GM18507 (cell line): ENCODE measurements around the gene RCOR1.
"Not testable (repeated sequence)": the region's sequence is repeated elsewhere in the genome, so short reads cannot be mapped to it uniquely, and the experiment has no call there.

ENCODE experiments used
- DNase-seq: peaks from one replicate; pipeline ENCODE4 v3.0.0; 2011; ENCODE audit warnings: low read depth; ENCODE audit not compliant: insufficient read length; ENCODE audit errors: extremely low spot score
- FAIRE-seq: peaks from 2 replicates; lab custom pipeline; 2011; peaks lifted over from hg19 to GRCh38; lab: Jason Lieb, UNC

The RCOR1 gene

DNA sequence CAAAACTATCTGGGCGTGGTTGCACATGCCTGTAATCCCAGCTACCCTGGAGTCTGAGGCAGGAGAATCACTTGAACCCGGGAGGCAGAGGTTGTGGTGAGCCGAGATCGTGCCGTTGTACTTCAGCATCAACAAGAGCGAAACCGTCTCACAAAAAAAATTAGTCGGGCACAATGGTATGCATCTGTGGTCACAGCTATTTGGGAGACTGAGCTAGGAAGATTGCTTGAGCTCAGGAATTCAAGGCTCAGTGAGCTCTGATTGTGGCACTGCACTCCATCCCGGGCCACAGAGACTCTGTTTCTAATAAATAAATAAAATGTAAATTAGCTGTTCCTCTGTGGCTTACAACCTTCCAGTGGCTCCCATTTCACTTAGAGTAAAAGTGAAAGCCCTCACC lies 28.0 kb downstream of the RCOR1 start:
- FAIRE-seq, result no peak

DNA sequence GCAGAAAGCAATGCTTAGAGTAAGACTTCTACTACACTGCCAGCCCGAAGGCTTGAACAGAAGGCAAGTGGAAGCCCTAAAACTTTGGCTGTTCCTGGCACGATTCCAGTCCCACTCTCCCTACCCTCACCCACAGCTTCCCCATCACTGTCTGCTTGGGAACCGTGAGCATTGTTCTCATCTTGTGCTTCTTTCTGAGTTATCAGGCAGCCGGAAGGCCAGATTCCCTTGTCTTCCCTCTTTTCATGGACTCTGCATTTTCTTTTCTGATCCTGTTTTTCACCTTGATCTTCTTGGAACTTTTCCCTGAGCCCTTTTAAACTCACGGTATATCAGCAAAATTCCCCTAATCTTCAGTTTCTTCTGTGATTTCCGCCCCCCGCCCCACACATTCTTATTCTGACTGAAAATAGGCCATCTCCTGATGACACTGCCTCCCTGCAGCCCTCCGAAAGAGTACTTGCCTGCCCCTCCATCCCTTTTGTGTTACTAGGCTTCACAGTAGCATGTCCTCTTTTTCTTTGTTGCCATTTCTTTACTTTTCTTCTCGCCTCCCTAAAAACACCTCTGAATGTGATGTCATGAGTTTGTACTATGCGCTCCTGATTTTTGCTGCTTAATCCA lies 29.9 kb downstream of the RCOR1 start:
- FAIRE-seq (no peak), DNase-seq (no peak)

More for the DNA sequence above, 28.0 kb downstream of the RCOR1 start:
- DNase-seq, result no peak

DNA sequence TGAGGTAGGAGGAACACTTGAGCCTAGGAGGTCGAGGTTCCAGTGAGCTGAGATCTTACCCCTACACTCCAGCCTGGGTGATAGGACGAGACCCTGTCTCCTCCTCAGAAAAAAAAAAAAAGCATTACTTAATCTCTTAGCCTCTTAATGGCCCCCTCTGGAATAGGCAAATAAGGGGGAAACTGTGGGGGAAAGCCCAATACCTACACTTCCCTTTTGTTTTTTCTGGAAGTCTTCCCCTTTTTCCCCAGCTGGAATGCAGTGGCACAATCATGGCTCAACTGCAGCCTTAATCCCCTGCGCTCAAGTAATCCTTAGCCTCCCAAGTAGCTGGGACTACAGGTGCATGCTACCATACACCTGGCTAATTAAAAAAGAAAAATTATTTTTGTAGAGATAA lies 32.2 kb downstream of the RCOR1 start:
- no peak for FAIRE-seq
- no peak for DNase-seq

DNA sequence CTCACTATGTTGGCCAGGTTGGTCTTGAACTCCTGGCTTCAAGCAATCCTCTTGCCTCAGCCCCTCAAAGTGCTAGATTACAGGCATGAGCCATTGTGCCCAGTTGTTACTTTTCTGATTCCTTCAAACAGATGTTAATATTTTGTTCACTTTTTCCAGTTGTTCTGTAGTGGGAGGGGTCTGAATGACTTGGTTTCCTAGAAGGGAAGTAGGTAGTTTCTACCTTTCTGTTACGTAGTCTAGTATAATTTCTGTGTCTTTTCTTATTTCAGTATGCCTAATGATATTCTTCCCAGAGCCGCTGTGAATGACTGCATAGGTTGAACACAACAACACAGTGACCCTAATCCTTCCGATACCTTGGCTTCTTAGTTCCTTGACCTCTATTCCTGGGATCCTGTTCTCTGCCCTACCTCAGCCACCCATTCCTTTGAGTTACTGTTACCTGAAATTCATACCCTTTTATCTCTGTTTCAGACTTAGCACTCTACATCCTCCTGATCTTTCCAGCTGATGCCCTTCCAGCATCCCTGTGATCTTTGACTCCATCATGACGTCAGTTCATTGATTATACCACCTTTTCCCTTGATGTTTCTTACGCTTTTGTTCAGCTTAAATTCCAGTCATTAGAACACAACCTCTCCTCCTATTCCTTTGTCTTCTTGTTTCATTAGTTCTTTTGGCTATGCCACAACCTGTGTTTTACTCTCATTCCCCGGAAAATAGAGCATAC lies 33.3 kb downstream of the RCOR1 start:
- no peak for FAIRE-seq
- no peak for DNase-seq

DNA sequence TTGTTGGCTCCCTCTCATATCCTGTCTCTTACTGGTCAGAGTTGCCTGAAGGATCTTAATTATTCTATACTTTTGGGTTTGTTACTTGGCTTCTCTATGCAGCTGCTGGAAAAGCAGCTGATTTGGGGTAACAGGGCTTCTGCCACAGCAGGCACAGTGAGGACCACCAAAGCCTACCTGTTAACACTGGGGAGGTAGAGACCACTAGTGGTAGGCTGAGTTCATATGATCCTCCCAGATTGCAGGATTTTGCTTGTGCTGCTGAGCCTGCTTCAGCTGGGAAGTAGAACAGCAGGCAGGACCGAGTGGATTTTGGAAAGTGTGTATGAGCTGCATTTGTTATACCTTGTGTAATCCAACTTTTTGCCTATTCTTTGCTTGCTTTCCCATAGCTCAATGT lies 34.1 kb downstream of the RCOR1 start:
- DNase-seq, result no peak
- no peak for FAIRE-seq

DNA sequence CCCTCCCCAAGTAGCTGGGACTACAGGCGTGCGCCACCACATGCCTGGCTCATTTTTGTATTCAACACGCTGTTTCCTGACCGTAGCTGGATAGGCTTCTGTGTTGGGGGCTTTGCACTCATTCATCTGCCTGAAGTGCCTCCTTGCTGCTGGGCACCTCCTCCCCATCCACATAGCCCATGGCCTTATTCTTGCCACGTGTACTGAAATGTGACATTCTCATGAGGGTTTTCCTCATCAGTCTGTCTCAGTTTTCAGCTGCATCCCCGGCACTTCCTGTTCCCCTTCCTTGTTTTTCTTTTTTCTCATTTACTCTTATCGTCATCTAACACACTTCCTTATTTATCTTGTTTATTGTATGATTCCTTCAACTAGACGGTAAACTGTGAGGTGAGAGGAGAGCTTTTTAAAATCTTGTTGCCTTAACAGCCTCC lies 36.6 kb downstream of the RCOR1 start:
- DNase-seq, result no peak
- no peak for FAIRE-seq

DNA sequence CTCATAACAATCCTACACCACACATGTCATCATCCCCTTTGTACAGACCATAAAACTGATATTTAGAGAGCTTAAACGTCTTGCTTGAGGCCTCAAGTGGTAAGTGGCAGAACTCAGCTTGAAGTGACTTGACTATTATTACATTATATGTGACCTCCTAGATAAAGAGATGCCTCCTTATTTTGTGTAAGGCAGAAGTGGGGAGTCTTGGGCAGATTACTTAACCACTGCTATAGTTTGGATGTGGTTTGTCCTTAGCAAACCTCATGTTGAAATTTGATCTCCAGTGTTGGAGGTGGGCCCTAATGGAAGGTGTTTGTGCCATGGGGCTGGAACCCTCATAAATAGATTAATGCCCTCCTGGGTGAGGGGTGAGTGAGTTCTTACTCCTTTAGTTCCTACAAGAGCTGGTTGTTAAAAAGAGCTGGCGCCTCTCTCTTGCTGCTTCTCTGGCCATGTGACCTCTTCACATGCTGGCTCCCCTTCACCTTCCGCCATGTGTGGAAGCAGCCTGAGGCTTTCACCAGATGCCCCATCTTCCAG lies 37.4 kb downstream of the RCOR1 start:
- no peak for FAIRE-seq

DNA sequence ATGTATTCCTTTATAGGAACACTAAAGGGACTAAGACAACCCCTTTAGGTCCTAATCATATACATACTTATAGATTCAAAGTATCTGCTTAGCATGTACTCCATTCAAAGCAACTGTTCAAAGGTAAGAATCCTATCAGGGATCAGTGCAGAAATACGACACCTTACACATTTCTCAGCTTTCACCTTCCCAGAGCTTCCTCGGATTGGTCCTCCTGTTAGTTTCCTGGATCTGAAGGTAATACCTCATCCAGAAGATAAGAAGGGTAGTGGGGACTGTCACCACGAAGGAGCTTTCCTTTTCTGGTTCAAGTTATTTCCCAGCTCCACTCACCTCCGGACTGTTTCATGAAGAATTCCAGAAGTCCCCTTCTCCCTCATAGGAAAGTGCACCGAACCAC lies 38.0 kb downstream of the RCOR1 start:
- FAIRE-seq, result no peak
- DNase-seq, result no peak

More for the DNA sequence above, 37.4 kb downstream of the RCOR1 start:
- DNase-seq, result no peak

DNA sequence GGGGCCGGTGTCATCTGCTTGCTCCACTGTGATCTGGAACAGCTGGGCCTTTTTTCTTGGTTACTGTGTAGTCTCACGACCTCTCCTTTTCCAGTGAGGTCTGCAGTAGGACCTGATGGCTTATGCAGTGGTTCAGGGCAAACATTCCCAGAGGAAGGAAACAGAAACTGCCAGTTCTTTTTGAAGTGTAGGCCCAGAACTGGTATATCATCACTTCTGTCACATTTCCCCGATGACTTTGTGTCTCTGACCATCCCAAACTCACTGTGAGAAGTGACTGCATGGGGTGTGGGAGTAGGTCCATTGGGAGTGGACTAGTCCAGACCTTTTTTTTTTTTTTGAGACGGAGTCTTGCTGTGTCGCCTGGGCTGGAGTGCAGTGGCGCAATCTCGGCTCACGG lies 38.4 kb downstream of the RCOR1 start:
- FAIRE-seq, result no peak

DNA sequence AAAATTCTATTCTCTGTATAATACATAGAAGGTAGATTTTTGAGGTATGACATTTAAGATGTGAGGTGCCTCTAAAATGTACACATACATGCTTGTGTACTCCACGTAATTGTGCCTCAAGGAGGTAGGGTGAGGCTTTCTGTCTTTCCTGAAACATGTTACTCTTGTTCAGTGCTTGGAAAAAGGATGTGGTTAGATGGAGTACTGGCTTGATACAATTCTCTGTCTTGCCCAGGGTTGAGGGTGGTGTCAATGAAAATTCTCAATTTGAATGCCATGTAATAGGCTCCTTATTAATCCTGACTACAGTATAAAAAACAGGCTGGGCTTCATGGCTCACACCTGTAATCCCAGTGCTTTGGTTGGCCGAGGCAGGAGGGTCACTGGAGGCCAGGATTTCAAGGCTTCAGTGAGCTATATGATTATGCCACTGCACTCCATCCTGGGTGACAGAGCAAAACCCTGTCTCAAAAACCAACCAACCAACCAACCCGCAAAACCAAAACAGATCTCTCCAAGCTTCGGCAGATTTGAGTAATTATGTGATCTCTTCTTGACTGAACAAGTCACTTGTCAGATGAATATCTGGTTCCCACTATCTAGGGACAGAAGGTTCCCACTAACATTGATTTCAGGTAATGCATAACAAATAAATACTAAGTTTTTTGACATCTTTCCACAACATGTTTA lies 41.6 kb downstream of the RCOR1 start:
- DNase-seq (no peak), FAIRE-seq (peak; percentile 31)

More for the DNA sequence above, 38.4 kb downstream of the RCOR1 start:
- DNase-seq, result no peak

DNA sequence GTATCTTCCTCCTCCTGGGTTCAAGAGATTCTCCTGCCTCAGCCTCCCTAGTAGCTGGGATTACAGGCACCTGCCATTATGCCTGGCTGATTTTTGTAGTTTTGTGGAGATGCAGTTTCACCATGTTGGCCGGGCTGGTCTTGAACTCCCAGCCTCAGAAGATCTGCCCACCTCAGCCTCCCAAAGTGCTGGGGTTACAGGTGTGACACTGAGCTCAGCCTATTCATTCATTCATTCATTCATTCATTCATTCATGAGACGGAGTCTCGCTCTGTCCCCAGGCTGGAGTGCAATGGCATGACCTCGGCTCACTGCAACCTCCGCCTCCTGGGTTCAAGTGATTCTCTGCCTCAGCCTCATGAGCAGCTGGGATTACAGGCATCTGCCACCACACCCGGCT lies 47.2 kb downstream of the RCOR1 start:
- not testable (repeated sequence) for DNase-seq, FAIRE-seq

DNA sequence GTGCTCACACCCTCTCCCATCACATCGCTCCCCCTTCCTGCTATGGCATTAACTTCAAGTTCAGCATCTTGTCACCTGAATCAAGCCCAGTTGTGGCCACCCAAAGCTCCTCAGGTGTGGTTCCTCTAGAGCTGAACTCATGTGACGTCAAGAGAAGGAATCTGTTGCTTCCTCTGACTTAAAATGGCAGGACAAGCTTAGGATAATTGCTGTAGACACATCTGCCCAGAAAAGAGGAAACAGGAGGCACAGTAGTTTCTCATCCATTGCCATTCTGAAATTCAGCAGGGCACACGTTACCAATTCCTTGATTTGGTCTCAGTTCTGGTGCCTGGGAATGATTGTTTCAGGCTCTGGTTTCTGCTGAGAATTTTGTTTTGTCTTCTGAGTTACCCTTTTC lies 52.1 kb downstream of the RCOR1 start:
- DNase-seq, result no peak
- no peak for FAIRE-seq

DNA sequence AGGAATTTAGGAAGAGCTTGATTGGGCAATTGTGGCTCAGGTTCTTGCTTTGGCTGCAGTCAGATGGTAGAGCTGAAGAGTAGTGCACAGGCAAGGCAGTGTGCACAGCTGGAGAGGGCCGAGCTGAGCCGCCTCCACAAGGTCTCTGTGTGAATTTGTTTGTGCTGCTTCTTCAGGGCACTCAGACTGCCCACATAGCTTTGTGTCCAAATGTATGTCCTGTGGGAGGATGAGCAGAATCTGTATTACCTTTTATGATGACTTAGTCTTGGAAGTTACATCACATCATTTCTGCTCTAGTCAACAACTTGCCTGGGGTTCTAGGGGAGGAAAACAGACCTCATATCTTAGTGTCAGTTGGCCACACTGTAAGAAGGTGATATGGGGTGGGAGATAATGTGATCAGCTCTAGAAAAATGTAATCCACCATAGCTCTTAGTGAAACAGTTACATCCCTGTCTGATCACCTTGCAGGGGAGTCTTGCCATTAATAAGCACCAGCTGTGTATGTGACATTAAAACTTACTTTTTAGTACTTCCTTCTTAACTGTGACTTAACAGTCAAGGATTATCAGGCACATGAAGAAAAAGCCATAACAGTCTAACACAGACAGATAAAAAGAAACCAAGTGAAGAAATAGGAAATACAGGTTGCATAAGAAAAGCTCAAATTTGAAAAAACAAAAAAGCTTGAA lies 53.4 kb downstream of the RCOR1 start:
- FAIRE-seq (no peak), DNase-seq (no peak)

DNA sequence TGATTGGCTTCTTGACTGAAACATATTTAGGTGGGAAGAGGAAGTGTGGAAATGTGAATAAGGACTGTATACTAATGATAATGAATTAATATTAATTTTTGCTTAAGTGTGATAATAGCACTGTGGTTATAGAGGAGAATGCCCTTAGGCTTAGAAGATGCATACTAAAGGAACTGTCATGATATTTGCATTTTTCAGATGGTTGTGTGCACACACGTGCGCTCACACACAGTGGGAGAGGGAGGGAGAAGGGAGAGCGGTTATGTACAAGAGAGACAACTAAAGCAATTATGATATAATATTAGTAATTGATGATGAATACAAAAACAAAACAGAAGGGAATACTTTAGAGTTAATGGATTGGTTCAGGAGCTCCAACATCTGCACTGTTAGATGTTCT lies 54.2 kb downstream of the RCOR1 start:
- DNase-seq (no peak), FAIRE-seq (no peak)

DNA sequence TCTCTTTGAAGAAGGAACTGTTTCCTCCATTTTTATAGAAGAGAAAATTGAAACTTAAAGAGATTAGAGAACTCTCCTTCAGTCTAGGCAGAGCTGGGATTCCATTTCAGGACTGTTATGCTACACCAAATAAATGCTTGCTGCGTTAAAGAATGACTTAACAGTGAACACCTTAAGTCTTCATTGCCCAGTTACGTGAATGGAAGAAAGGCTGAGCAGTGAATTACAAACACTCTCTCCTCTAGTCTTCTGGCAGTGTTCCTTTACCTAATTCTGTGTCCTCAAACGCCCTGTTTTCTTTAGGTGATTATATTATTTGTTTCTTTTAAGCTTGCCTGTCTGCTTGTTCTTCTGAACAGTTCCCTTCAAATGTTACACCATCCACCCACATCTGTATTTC lies 59.7 kb downstream of the RCOR1 start:
- DNase-seq, result no peak
- no peak for FAIRE-seq

DNA sequence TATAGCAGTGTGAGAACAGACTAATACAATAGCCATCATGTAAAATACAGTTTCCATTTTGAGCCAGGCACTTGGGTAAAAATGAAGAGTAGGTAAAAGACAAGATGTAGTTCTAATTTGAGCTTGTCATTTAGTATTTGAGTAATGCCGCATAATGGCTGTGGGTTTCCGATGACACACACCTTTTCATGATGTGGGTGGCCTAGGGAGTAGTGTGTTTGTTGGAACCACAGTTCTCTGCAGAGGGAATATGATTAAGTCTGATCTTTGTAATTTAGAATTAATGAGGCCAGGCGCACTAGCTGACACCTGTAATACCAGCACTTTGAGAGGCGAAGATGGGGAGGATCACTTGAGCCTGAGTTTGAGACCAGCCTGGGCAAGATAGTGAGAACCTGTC lies 61.8 kb downstream of the RCOR1 start:
- FAIRE-seq, result no peak
- no peak for DNase-seq

DNA sequence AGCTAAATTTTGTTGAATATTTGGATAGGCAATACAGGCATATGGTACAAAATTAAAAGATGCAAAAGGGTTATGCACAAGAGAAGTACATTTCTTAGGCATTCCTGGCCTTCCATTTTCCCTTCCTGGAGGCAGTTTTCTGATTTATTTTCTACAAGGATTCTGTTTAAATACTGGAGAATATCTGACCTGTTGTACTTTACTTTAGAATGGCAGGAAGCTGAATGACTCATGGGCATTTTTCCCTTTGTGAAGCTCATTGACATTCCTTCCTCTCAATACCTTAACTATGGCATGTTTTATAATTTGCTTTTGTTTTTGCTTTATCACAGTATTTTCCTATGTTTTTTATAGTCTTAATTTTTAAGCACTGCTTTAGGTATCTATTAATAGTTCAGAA lies 62.7 kb downstream of the RCOR1 start:
- FAIRE-seq (no peak), DNase-seq (no peak)

DNA sequence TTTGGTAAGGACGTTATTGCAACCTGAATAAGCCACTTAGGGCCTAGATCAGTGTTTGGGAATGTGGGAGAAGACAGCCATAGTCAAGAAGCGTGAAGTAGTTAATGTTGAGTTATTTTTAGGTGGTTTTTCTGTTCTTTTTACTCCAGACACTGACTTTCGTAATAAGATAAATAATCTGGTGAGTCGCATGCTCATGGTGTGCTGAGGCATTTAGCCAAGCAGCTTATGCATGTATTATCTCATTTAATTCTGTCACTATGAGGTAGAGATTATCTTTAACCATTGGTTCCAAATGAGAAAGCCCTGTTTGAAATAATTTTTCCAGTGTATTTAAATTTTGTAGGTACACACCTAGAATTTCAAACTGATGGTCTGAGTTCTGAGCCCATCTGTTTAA lies 67.3 kb downstream of the RCOR1 start:
- DNase-seq (no peak), FAIRE-seq (no peak)

DNA sequence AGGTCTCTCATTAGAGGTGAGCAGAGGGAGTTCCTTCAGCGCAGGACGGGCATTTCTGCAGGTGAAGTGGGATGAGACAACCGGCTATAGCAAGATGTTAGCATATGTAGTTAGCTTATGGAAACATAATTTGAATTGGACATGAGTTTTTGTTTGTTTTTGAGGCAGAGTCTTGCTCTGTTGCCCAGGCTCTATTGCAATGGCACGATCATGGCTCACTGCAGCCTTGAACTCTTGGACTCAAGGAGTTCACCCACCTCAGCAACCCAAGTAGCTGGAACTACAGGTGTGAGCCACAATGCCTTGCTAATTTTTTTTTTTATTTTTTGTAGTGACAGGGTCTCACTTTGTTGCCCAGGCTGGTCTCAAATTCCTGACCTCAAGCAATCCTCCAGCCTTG lies 69.2 kb downstream of the RCOR1 start:
- DNase-seq, result no peak
- no peak for FAIRE-seq
